ENCODE results near the gene ZNF263. TPM values are rescaled to one million over a fixed set of nuclear protein-coding genes. Genes with fewer than 3 reads are reported as not detected.

ZNF263 gene
- total RNA-seq, 1 experiment from 2014 or later = 34.8 TPM

GRCh38 chr16:3235856-3236669 lies 47.2 kb upstream of the ZNF263 start:
- Histone ChIP-seq H3K4me3 (ENCODE audit: low read depth, low read length, poor library complexity, severe bottlenecking) (no peak overlapping the region), H3K27ac (ENCODE audit: low read depth, low read length, poor library complexity, severe bottlenecking) (no peak overlapping the region), H3K27me3 (replicated peaks; ENCODE audit: insufficient read depth, low read depth, low read length, poor library complexity) (no peaks in the 10 kb centered on the region), H3K36me3 (ENCODE audit: insufficient read depth, low read length, poor library complexity, severe bottlenecking) (peaks cover 22% of the 10 kb centered on the region), H3K4me1 (ENCODE audit: insufficient read depth, low read length, poor library complexity, severe bottlenecking) (peaks cover 3% of the 10 kb centered on the region), H3K9me3 (ENCODE audit: low read depth, low read length, poor library complexity, severe bottlenecking) (peaks cover 9% of the 10 kb centered on the region)
- ChIA-PET CTCF (no interaction called here), POLR2A (ENCODE audit: low non-redundant PET) (no interaction called here)
- TF ChIP-seq CTCF (conservative IDR thresholded peaks at IDR 0.05; ENCODE audit: low read depth, low read length) (no peak), EZH2 (IDR thresholded peaks at IDR 0.05; ENCODE audit: borderline replicate concordance, low read depth, low read length, poor library complexity, severe bottlenecking) (no peak)
- peak; percentile 31 for DNase-seq (ENCODE audit: low spot score)
- intact Hi-C loops (cut with micrococcal nuclease; ENCODE audit: unreplicated experiment) = no loop called here
- BruUV-seq (replicated peaks) = no TSS peak

GRCh38 chr16:3241761-3242160 lies 41.5 kb upstream of the ZNF263 start:
- Histone ChIP-seq H3K27me3 (replicated peaks; ENCODE audit: insufficient read depth, low read depth, low read length, poor library complexity) (no peaks in the 10 kb centered on the region), H3K4me1 (ENCODE audit: insufficient read depth, low read length, poor library complexity, severe bottlenecking) (no peaks in the 10 kb centered on the region), H3K4me3 (ENCODE audit: low read depth, low read length, poor library complexity, severe bottlenecking) (no peak overlapping the region), H3K9me3 (ENCODE audit: low read depth, low read length, poor library complexity, severe bottlenecking) (no peaks in the 10 kb centered on the region), H3K36me3 (ENCODE audit: insufficient read depth, low read length, poor library complexity, severe bottlenecking) (no peaks in the 10 kb centered on the region), H3K27ac (ENCODE audit: low read depth, low read length, poor library complexity, severe bottlenecking) (no peak overlapping the region)
- no TSS peak for BruUV-seq (replicated peaks)
- intact Hi-C loops (cut with micrococcal nuclease; ENCODE audit: unreplicated experiment) = no loop called here
- no peak for DNase-seq (ENCODE audit: low spot score)
- ChIA-PET CTCF (no interaction called here), POLR2A (ENCODE audit: low non-redundant PET) (no interaction called here)
- no peak for TF ChIP-seq EZH2 (IDR thresholded peaks at IDR 0.05; ENCODE audit: borderline replicate concordance, low read depth, low read length, poor library complexity, severe bottlenecking)
- TF ChIP-seq CTCF (conservative IDR thresholded peaks at IDR 0.05; ENCODE audit: low read depth, low read length) = no peak

- Histone ChIP-seq H3K27ac (ENCODE audit: low read depth, low read length, poor library complexity, severe bottlenecking) (no peak overlapping the region), H3K27me3 (replicated peaks; ENCODE audit: insufficient read depth, low read depth, low read length, poor library complexity) (no peaks in the 10 kb centered on the region), H3K36me3 (ENCODE audit: insufficient read depth, low read length, poor library complexity, severe bottlenecking) (no peaks in the 10 kb centered on the region), H3K4me3 (ENCODE audit: low read depth, low read length, poor library complexity, severe bottlenecking) (no peak overlapping the region), H3K4me1 (ENCODE audit: insufficient read depth, low read length, poor library complexity, severe bottlenecking) (no peaks in the 10 kb centered on the region), H3K9me3 (ENCODE audit: low read depth, low read length, poor library complexity, severe bottlenecking) (no peaks in the 10 kb centered on the region)
- POLR2A ChIA-PET (ENCODE audit: low non-redundant PET) = no interaction called here
- CTCF ChIA-PET = no interaction called here
- TF ChIP-seq CTCF (conservative IDR thresholded peaks at IDR 0.05; ENCODE audit: low read depth, low read length) (no peak), EZH2 (IDR thresholded peaks at IDR 0.05; ENCODE audit: borderline replicate concordance, low read depth, low read length, poor library complexity, severe bottlenecking) (no peak)
- no peak for DNase-seq (ENCODE audit: low spot score)
- BruUV-seq (replicated peaks) = no TSS peak
- intact Hi-C loops (cut with micrococcal nuclease; ENCODE audit: unreplicated experiment) = no loop called here
Observed at GRCh38 chr16:3242709-3243108, 40.6 kb upstream of the ZNF263 start.
